Gastrocnemius medialis (tissue), 4 donors: Measurements from ENCODE around the gene WDR33. TPM values are rescaled to one million over a fixed set of nuclear protein-coding genes. Genes with fewer than 3 reads are reported as not detected.

ENCODE experiments used
- ATAC-seq, 2 donors: fragments of 150-250 bp; one replicate each; pipeline ENCODE4 v1.9.1; 2016
- DNase-seq, 2 donors: peaks; one replicate each; pipeline ENCODE4 v3.0.0-alpha.2; 2019
- H3K27ac ChIP-seq, 4 donors: fragments of 200-600 bp; sonication (generic); 1 replicate in 1 of 4; 2 replicates in 3 of 4; pipeline ENCODE4 v1.5.1; 2016 to 2018; ENCODE audit warnings: mild to moderate bottlenecking in 2 of 4, moderate library complexity in 1 of 4
- H3K27me3 ChIP-seq, 3 donors: fragments of 200-600 bp; sonication (generic) in 2 of 3; 1 replicate in 1 of 3; 2 replicates in 2 of 3; pipeline versions ENCODE4 v1.5.1 to v1.6.0; 2016 to 2019; ENCODE audit warnings: mild to moderate bottlenecking in 1 of 3, moderate library complexity in 1 of 3
- H3K36me3 ChIP-seq, 2 donors: fragments of 200-600 bp; sonication (generic) in 1 of 2; one replicate each; pipeline ENCODE4 v1.5.1; 2017 to 2018
- H3K4me1 ChIP-seq, 2 donors: fragments of 200-600 bp; sonication (generic) in 1 of 2; one replicate each; pipeline ENCODE4 v1.5.1; 2016 to 2017; ENCODE audit warnings: mild to moderate bottlenecking in 2 of 2
- H3K4me3 ChIP-seq, 4 donors: fragments of 200-600 bp; sonication (generic) in 3 of 4; 1 replicate in 1 of 4; 2 replicates in 3 of 4; pipeline ENCODE4 v1.5.1; 2016 to 2019; ENCODE audit warnings: mild to moderate bottlenecking in 2 of 4
- H3K9me3 ChIP-seq, 3 donors: fragments of 200-600 bp; sonication (generic) in 2 of 3; 1 replicate in 1 of 3; 2 replicates in 2 of 3; pipeline ENCODE4 v1.5.1; 2016 to 2019
- POLR2A ChIP-seq, 2 donors: fragments of 450-650 bp; IDR thresholded peaks; one replicate each; pipeline ENCODE4 v1.6.1; 2017; ENCODE audit warnings: antibody characterized with exemption in 2 of 2, mild to moderate bottlenecking in 2 of 2, moderate library complexity in 2 of 2
- in situ Hi-C, 4 donors: fragments of 200-750 bp; cut with MboI; loops; one replicate each; pipeline versions ENCODE4 v1.15.0 to v1.8.0; 2017; ENCODE audit warnings: low sequenced_read_pairs in 4 of 4
- intact Hi-C: fragments of 100-400 bp; cut with DNase I; formaldehyde crosslinking; loops from one replicate; pipeline ENCODE4 v1.15.1; 2023; ENCODE audit warnings: low total_unique reads
- total RNA-seq, 4 donors: library from RNA; depleted of rRNA; stranded (reverse); fragments of >200 nt; gene quantifications; one replicate each; pipeline versions ENCODE4 v1.1.0 to v1.2.3, GENCODE V29; 2016
- TF ChIP-seq, protein P1 (sequence below), 5 experiments: fragments of 450-650 bp in 3 of 5; fragments of 200-600 bp in 2 of 5; sonication (generic) in 2 of 5; IDR thresholded peaks in 4 of 5; conservative IDR thresholded peaks in 1 of 5; 1 replicate in 4 of 5; 2 replicates in 1 of 5; pipeline ENCODE4 v1.5.1; 2016 to 2019; ENCODE audit warnings: antibody characterized with exemption in 5 of 5, mild to moderate bottlenecking in 3 of 5, moderate library complexity in 3 of 5

The WDR33 gene
- total RNA-seq, 4 donors from 2014 or later = 13.6 to 31.4 (median 20.6) TPM

DNA sequence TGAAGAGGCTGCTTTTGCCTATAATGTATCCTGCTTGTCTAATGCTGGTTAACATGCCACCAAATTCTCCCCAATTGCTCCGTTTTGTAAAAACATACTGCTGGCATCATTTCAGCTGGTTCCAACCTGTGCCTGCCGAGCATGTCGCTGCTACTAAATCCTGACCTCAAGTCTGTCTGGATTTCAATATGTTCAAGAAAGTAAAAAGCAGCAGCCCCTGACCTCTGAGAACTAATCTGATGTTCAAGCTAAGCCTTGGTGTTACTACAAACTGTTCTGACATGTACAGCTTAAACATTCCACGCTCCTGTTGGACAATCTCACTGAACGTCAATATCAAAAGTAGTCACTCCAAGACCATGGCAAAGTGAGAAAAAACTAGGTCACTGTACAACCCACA is 63.4 kb downstream of the WDR33 start:
- TF ChIP-seq, protein P1, sequence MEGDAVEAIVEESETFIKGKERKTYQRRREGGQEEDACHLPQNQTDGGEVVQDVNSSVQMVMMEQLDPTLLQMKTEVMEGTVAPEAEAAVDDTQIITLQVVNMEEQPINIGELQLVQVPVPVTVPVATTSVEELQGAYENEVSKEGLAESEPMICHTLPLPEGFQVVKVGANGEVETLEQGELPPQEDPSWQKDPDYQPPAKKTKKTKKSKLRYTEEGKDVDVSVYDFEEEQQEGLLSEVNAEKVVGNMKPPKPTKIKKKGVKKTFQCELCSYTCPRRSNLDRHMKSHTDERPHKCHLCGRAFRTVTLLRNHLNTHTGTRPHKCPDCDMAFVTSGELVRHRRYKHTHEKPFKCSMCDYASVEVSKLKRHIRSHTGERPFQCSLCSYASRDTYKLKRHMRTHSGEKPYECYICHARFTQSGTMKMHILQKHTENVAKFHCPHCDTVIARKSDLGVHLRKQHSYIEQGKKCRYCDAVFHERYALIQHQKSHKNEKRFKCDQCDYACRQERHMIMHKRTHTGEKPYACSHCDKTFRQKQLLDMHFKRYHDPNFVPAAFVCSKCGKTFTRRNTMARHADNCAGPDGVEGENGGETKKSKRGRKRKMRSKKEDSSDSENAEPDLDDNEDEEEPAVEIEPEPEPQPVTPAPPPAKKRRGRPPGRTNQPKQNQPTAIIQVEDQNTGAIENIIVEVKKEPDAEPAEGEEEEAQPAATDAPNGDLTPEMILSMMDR (IDR thresholded peaks at IDR 0.05 in 4 of 5, conservative IDR thresholded peaks at IDR 0.05 in 1 of 5) = no peak
- TF ChIP-seq POLR2A (IDR thresholded peaks at IDR 0.05) = no peak
- in situ Hi-C loops (no loop called here), intact Hi-C loops (no loop called here)
- peaks cover 0 to 8% of the 10 kb centered on the region in 2 donors for H3K36me3 ChIP-seq
- H3K4me3 ChIP-seq = no peak overlapping the region
- H3K27ac ChIP-seq = no peak overlapping the region
- DNase-seq (no peak), ATAC-seq (no peak)
- no peaks in the 10 kb centered on the region for H3K9me3 ChIP-seq
- H3K4me1 ChIP-seq = no peaks in the 10 kb centered on the region
- H3K27me3 ChIP-seq = no peaks in the 10 kb centered on the region

DNA sequence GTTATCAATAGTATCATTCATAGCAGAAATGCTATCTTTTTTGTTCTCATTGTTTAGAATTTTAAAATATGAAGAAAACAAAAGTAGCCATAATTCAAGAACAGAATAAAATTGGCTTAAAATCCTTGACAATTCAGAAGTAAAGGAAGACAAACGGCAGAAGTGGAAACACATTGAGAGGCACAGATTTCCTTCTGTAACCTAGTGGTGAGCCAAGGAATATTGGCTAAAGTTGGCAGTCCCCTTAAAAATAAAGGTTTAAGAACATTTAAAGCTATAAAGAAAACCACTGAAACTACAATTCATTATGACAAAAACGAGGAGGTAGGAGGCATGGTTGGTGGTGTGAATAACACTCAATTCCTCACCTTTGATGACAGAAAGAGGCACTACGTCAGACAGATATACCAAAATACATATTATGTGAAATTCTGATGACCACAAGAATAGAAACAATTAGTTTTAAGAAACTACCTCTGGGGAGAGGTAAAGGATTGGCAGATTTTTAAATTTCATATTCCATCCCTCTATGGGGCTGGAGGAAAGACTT is 67.4 kb downstream of the WDR33 start:
- Histone ChIP-seq H3K4me1 (no peaks in the 10 kb centered on the region), H3K36me3 (peaks cover 0 to 17% of the 10 kb centered on the region in 2 donors), H3K9me3 (no peaks in the 10 kb centered on the region), H3K27me3 (no peaks in the 10 kb centered on the region), H3K4me3 (no peak overlapping the region), H3K27ac (no peak overlapping the region)
- in situ Hi-C loops (no loop called here), intact Hi-C loops (no loop called here)
- ATAC-seq (no peak), DNase-seq (no peak)
- no peak for TF ChIP-seq POLR2A (IDR thresholded peaks at IDR 0.05)
- TF ChIP-seq, protein P1 (IDR thresholded peaks at IDR 0.05 in 4 of 5, conservative IDR thresholded peaks at IDR 0.05 in 1 of 5) = no peak

DNA sequence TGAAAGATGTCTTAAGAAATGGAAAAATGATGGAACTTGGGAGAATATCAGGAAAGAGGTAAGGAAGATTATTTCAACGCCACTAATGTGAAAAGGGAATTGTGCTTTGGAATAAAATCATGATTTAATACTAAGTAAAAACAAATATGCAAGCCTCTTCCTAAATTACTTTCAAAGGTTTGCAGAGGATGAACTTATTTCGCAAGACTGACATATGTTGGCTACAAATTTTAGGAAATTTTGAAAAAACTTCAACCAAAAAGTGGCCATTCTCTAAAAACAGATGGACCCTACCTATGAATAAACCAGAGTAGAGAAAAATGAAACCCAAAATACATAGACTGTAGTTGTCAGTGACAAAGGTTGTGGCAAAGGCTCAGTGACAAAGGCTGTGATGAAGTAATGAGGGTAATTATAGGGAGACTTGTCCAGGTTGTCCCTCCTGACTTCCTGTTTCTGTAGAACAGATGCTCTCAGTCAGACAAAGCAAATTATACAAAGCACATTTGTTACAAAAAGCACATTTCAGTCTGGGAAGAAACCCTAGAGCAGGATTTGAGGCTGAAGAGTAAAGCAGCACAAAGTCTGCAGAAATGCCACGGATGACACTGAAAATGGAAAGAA is 70.2 kb downstream of the WDR33 start:
- in situ Hi-C loops (no loop called here), intact Hi-C loops (no loop called here)
- H3K9me3 ChIP-seq = no peaks in the 10 kb centered on the region
- no peak overlapping the region for H3K27ac ChIP-seq
- H3K27me3 ChIP-seq = no peaks in the 10 kb centered on the region
- H3K4me3 ChIP-seq = no peak overlapping the region
- H3K36me3 ChIP-seq = peaks cover 0 to 10% of the 10 kb centered on the region in 2 donors
- H3K4me1 ChIP-seq = peaks cover 6 to 8% of the 10 kb centered on the region in 2 donors
- no peak for DNase-seq
- no peak for ATAC-seq
- TF ChIP-seq, protein P1 (IDR thresholded peaks at IDR 0.05 in 4 of 5, conservative IDR thresholded peaks at IDR 0.05 in 1 of 5) = no peak
- TF ChIP-seq POLR2A (IDR thresholded peaks at IDR 0.05) = no peak

DNA sequence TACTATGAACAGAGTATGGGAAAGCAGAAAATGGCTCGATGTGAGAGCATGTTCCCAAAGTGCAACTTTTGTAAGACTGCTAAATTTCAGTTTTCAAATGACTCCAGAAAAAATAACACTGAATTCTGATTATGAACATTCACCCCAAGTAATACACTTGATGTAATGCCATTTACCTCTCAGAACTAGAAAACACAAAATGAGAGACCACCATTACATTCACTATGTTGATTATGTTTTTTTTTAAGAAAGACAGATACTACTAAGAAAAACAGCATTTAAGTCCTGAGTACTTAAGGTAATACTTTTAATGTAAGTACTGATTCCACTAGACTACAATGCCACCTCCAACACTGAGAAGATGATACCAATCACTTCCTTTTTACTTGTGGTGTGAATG is 71.2 kb downstream of the WDR33 start:
- peaks cover 16 to 17% of the 10 kb centered on the region in 2 donors for H3K4me1 ChIP-seq
- DNase-seq (no peak), ATAC-seq (no peak)
- H3K27me3 ChIP-seq = no peaks in the 10 kb centered on the region
- H3K9me3 ChIP-seq = no peaks in the 10 kb centered on the region
- TF ChIP-seq, protein P1 (IDR thresholded peaks at IDR 0.05 in 4 of 5, conservative IDR thresholded peaks at IDR 0.05 in 1 of 5) = no peak
- no peak for TF ChIP-seq POLR2A (IDR thresholded peaks at IDR 0.05)
- in situ Hi-C loops (no loop called here), intact Hi-C loops (no loop called here)
- H3K36me3 ChIP-seq = peaks cover 0 to 10% of the 10 kb centered on the region in 2 donors
- no peak overlapping the region for H3K27ac ChIP-seq
- H3K4me3 ChIP-seq = no peak overlapping the region
